Endothelial cell of umbilical vein (primary cell): ENCODE data around the gene SNN. TPM values are rescaled to one million over a fixed set of nuclear protein-coding genes. Genes with fewer than 3 reads are reported as not detected.

Source experiments
- BruUV-seq: library from RNA; stranded (reverse); fragments of 400-500 nt; replicated peaks from 2 replicates; lab custom pipeline; 2021; lab: Mats Ljungman, UMichigan
- CTCF ChIA-PET: fragments of 300-600, 350-600 bp; sonication (Branson Sonifier 250); formaldehyde crosslinking; loops from one replicate; lab custom pipeline; 2021; ENCODE audit warnings: antibody characterized with exemption, inconsistent platforms; lab: Charles Lee
- POLR2A ChIA-PET: fragments of 300-600, 350-600 bp; sonication (Branson Sonifier 250); formaldehyde crosslinking; loops from one replicate; lab custom pipeline; 2021; ENCODE audit warnings: antibody characterized with exemption, inconsistent platforms; lab: Charles Lee
- DNase-seq: peaks from one replicate; pipeline ENCODE4 v3.0.0-alpha.2; 2011; ENCODE audit warnings: low read depth, low spot score
- FAIRE-seq: peaks from 2 replicates; lab custom pipeline; 2011; peaks lifted over from hg19 to GRCh38; lab: Jason Lieb, UNC
- H2AFZ ChIP-seq: 2 replicates; pipeline ENCODE4 v1.6.0; 2012; ENCODE audit warnings: low read depth, low read length, control low read depth, inconsistent platforms
- H3K27ac ChIP-seq: 2 replicates; pipeline ENCODE4 v1.5.1; 2011; ENCODE audit warnings: low read depth, mild to moderate bottlenecking, control low read depth, low read length, moderate library complexity; ENCODE audit not compliant: insufficient read depth
- H3K27me3 ChIP-seq, 2 experiments: 2 replicates each; pipeline versions ENCODE4 v1.6.0 to v1.6.1; 2011; ENCODE audit warnings: low read length in 2 of 2, mixed read lengths in 1 of 2; ENCODE audit not compliant: control insufficient read depth in 2 of 2, insufficient read depth in 2 of 2
- H3K36me3 ChIP-seq, 2 experiments: 2 replicates in 1 of 2; 3 replicates in 1 of 2; pipeline ENCODE4 v1.5.1; 2011; ENCODE audit warnings: low read length in 2 of 2, mild to moderate bottlenecking in 1 of 2, moderate library complexity in 1 of 2; ENCODE audit not compliant: control insufficient read depth in 2 of 2, insufficient read depth in 2 of 2; ENCODE audit errors: extremely low read depth in 1 of 2
- H3K4me1 ChIP-seq: 3 replicates; pipeline ENCODE4 v1.5.1; 2011; ENCODE audit warnings: mild to moderate bottlenecking, low read length; ENCODE audit not compliant: control insufficient read depth, insufficient read depth; ENCODE audit errors: extremely low read depth
- H3K4me2 ChIP-seq: 2 replicates; pipeline ENCODE4 v1.6.1; 2011; ENCODE audit warnings: low read length, control low read depth, mixed read lengths; ENCODE audit not compliant: insufficient read depth
- H3K4me3 ChIP-seq, 3 experiments: fragments of 200-600 bp in 1 of 3; sonication (generic), shearing (Covaris generic) in 1 of 3; replicated peaks in 1 of 3; 2 replicates each; pipeline ENCODE4 v1.5.1; 2011 to 2016; ENCODE audit warnings: control low read depth in 3 of 3, low read length in 3 of 3, mild to moderate bottlenecking in 2 of 3, inconsistent platforms in 1 of 3, low read depth in 1 of 3, moderate library complexity in 1 of 3; ENCODE audit not compliant: insufficient read depth in 1 of 3
- H3K79me2 ChIP-seq: 2 replicates; pipeline ENCODE4 v1.6.0; 2012; ENCODE audit warnings: low read length, inconsistent platforms; ENCODE audit not compliant: control insufficient read depth, insufficient read depth
- H3K9ac ChIP-seq: replicated peaks from 2 replicates; pipeline ENCODE3; 2011; ENCODE audit warnings: low read length, control low read depth; ENCODE audit not compliant: insufficient read depth; ENCODE audit errors: extremely low read depth
- H3K9me1 ChIP-seq: replicated peaks from 3 replicates; pipeline ENCODE4 v1.6.0; 2011; ENCODE audit warnings: mild to moderate bottlenecking, low read length; ENCODE audit not compliant: control insufficient read depth, insufficient read depth; ENCODE audit errors: extremely low read depth
- H3K9me3 ChIP-seq: replicated peaks from 2 replicates; pipeline ENCODE4 v1.5.1; 2012; ENCODE audit warnings: low read length, inconsistent platforms; ENCODE audit not compliant: control insufficient read depth, insufficient read depth
- H4K20me1 ChIP-seq: replicated peaks from 2 replicates; pipeline ENCODE3; 2011; ENCODE audit warnings: mild to moderate bottlenecking, low read length; ENCODE audit not compliant: control insufficient read depth, insufficient read depth; ENCODE audit errors: extremely low read depth
- EZH2 ChIP-seq: IDR thresholded peaks from 2 replicates; pipeline ENCODE4 v1.6.1; 2012; ENCODE audit warnings: borderline replicate concordance, low read depth, mild to moderate bottlenecking, moderate library complexity, low read length, inconsistent platforms; ENCODE audit not compliant: severe bottlenecking
- FOS ChIP-seq: IDR thresholded peaks from 2 replicates; pipeline ENCODE4 v1.6.1; 2011; ENCODE audit warnings: mild to moderate bottlenecking, low read length, moderate library complexity, borderline replicate concordance; ENCODE audit not compliant: insufficient read depth
- GATA2 ChIP-seq: IDR thresholded peaks from 2 replicates; pipeline ENCODE4 v1.7.0; 2011; ENCODE audit warnings: low read depth, mild to moderate bottlenecking, moderate library complexity, mixed read lengths, low read length; ENCODE audit not compliant: insufficient read length, insufficient read depth
- JUN ChIP-seq: IDR thresholded peaks from 2 replicates; pipeline ENCODE4 v1.6.1; 2011; ENCODE audit warnings: borderline replicate concordance, low read depth; ENCODE audit not compliant: insufficient read length, insufficient read depth
- MAX ChIP-seq: IDR thresholded peaks from 2 replicates; pipeline ENCODE4 v1.6.1; 2011; ENCODE audit not compliant: insufficient read depth, insufficient read length
- MYC ChIP-seq: IDR thresholded peaks from one replicate; pipeline ENCODE4 v1.6.1; 2011; ENCODE audit warnings: mild to moderate bottlenecking, low read depth, low read length
- POLR2A ChIP-seq: IDR thresholded peaks from 2 replicates; pipeline ENCODE4 v1.6.1; 2012; ENCODE audit warnings: low read depth, mild to moderate bottlenecking, control low read depth, low read length
- POLR2AphosphoS5 ChIP-seq: IDR thresholded peaks from 2 replicates; pipeline ENCODE4 v1.6.1; 2012; ENCODE audit warnings: low read depth, mild to moderate bottlenecking, control low read depth, low read length, moderate library complexity; ENCODE audit not compliant: insufficient read depth
- dilution Hi-C: fragments of 300-500 bp; cut with MboI; formaldehyde crosslinking; loops from one replicate; pipeline ENCODE4 v1.15.0; 2019; ENCODE audit warnings: low sequenced_read_pairs; ENCODE audit not compliant: extremely low pct_ligation_motif_present
- intact Hi-C: fragments of 100-400 bp; cut with micrococcal nuclease; formaldehyde crosslinking; loops from one replicate; pipeline ENCODE4 v1.10.0; 2022
- polyA plus RNA-seq, 4 experiments: library from polyadenylated mRNA; depleted of rRNA in 3 of 4; stranded (reverse) in 3 of 4; unstranded in 1 of 4; fragments of >200 nt; gene quantifications; 2 replicates each; pipeline versions ENCODE4 v1.2.1 to v1.2.3, GENCODE V29; 2011 to 2012; ENCODE audit warnings: missing spikeins in 1 of 4
- total RNA-seq: library from RNA; stranded (reverse); gene quantifications from 2 replicates; pipeline ENCODE4 v1.2.3, GENCODE V29; 2021
- TF ChIP-seq, protein P1 (sequence below), 2 donors: IDR thresholded peaks; 1 replicate in 1 of 2; 2 replicates in 1 of 2; pipeline ENCODE4 v1.5.1; 2011; ENCODE audit warnings: low read length in 2 of 2, mild to moderate bottlenecking in 2 of 2, moderate library complexity in 2 of 2, control low read depth in 1 of 2, inconsistent platforms in 1 of 2, low read depth in 1 of 2; ENCODE audit not compliant: insufficient read depth in 1 of 2; ENCODE audit errors: extremely low read depth in 1 of 2

Gene SNN
- total and polyA plus RNA-seq, 2 donors (not counting 3 experiments of a cell fraction or from before 2014, with no cell fraction given) = 17.7 to 24.1 TPM

DNA sequence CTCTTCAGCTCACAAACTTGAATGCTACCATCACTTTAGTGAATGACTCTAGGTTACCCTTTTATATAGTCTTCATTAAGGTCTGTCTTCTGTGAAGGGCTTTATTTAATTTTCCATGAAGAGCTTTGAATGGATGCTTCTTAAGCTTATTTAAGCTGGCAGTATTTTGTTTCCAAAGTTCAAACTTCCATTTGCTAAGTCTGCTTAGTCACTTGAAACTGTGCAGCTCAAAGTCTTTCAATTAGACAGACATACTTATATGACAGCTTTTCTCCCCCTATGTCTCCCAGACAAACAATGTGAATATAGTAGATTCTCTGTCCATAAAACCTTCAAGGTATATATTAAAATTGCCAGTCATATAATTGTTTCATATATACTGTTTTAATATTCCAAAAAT is 50.9 kb downstream of the SNN start:
- Histone ChIP-seq H3K9me3 (no peaks in the 10 kb centered on the region), H3K9me1 (no peaks in the 10 kb centered on the region), H2AFZ (no peak overlapping the region), H3K79me2 (peaks cover 3% of the 10 kb centered on the region), H3K4me3 (no peak overlapping the region), H3K9ac (no peak overlapping the region), H3K4me1 (no peaks in the 10 kb centered on the region), H3K4me2 (no peak overlapping the region), H3K27me3 (no peaks in the 10 kb centered on the region), H3K36me3 (peaks cover 8 to 13% of the 10 kb centered on the region in 2 experiments), H3K27ac (no peak overlapping the region), H4K20me1 (no peaks in the 10 kb centered on the region)
- BruUV-seq = no TSS peak
- POLR2A ChIA-PET = no interaction called here
- CTCF ChIA-PET = interaction anchor here (0.8 kb wide), 1 partner anchor 21 kb away, joined by 3 read pairs; no protein-coding TSS in a partner anchor
- intact Hi-C loops = no loop called here
- no peak for DNase-seq
- TF ChIP-seq, protein P1, sequence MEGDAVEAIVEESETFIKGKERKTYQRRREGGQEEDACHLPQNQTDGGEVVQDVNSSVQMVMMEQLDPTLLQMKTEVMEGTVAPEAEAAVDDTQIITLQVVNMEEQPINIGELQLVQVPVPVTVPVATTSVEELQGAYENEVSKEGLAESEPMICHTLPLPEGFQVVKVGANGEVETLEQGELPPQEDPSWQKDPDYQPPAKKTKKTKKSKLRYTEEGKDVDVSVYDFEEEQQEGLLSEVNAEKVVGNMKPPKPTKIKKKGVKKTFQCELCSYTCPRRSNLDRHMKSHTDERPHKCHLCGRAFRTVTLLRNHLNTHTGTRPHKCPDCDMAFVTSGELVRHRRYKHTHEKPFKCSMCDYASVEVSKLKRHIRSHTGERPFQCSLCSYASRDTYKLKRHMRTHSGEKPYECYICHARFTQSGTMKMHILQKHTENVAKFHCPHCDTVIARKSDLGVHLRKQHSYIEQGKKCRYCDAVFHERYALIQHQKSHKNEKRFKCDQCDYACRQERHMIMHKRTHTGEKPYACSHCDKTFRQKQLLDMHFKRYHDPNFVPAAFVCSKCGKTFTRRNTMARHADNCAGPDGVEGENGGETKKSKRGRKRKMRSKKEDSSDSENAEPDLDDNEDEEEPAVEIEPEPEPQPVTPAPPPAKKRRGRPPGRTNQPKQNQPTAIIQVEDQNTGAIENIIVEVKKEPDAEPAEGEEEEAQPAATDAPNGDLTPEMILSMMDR (IDR thresholded peaks at IDR 0.05; ENCODE audit: extremely low read depth in 1 of 2, insufficient read depth in 1 of 2, low read depth in 1 of 2, low read length in 2 of 2) = no peak
- TF ChIP-seq MAX (no peak), POLR2A (no peak), GATA2 (no peak), EZH2 (no peak), JUN (no peak), FOS (no peak), MYC (no peak), POLR2AphosphoS5 (no peak)
- dilution Hi-C loops = no loop called here
- FAIRE-seq = no peak
